GM18868 (cell line): Measurements from ENCODE around the gene GRIK4.

Source experiments
- ATAC-seq: cut with Tn5 transposase; IDR thresholded peaks from one replicate; pipeline ENCODE4 v1.9.1; 2021; ENCODE audit warnings: mild to moderate bottlenecking, moderate library complexity; ENCODE audit not compliant: unreplicated experiment

The GRIK4 gene

DNA sequence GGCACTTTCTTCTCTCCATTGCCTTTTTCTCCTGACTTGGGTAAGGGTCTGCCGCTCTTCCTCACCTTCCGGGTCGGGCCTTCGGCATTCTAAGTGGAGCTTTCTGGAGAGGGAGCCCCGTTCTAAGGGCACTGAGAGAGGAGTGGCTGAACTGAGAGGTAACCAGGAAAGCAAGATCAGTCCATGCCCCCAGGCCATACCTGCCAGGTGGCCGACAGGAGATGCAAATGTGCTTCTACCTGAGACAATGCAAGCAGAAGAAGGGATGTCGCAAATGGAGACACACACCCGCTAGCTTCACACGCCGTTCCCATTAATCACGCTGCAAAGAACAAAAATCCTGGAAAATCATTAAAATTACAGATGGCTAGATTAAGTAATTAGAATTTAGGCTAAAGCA lies 356.0 kb downstream of the GRIK4 start:
- no peak for ATAC-seq

DNA sequence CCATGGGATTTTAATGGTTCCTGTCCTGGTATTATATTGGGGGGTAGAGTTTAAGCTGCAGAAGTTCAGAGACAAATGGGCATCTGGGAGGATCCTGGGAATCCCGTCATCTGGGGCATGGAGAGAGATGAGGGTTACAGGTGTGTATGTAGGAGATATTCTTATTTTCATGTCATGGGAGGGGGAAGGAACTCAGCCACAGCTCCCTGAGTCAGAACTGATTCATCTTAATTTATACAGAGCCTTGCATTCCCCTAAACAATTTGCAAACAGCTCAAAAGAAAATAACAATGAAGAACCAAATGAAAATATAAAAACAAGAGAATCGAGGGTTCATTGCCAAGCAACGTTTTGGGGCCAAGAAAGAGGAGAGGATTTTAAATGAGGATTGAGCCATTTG lies 356.4 kb downstream of the GRIK4 start:
- ATAC-seq, result no peak

DNA sequence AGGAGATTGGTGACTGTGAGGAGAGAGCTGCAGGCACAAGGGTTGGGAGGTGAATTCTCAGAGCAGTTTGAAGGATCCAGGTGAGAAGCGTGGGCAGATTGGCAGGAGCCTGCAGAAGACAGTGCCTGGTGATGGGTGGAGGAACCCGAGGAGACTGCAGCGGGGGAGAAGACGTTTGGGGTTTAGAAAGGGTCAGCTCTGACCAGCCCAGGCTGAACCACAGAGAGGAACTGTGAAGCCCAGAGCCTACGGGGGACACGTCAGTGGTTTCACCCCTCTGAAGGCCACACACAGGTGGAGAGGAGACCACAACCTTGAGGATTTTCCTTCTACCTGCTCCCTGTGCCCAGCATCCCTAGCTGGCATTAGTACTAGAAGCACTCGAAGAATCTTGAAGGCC lies 357.5 kb downstream of the GRIK4 start:
- no peak for ATAC-seq

DNA sequence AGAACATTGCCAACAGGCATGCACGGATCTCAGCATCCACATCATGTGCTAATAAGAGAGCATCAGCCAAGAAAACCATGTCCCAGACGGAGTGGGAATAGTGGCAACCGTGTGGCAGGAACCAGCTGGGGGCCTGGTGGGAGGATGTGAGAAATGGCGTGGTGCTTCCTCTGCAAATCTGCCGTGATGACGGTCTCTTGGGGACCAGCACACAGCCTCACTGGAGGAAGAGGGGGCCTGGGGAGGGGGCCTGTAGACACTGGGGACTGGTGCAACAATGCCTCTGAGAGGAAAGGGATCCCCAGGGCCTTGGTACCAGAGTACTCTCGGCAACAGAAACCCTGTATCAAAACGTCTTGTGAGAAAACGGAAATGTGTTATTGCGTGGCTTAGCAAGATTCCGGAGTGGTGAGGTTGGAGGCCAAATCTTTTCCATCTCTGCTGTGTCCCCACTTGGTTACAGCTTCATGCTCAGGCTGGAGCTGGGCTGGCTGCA lies 358.0 kb downstream of the GRIK4 start:
- no peak for ATAC-seq

DNA sequence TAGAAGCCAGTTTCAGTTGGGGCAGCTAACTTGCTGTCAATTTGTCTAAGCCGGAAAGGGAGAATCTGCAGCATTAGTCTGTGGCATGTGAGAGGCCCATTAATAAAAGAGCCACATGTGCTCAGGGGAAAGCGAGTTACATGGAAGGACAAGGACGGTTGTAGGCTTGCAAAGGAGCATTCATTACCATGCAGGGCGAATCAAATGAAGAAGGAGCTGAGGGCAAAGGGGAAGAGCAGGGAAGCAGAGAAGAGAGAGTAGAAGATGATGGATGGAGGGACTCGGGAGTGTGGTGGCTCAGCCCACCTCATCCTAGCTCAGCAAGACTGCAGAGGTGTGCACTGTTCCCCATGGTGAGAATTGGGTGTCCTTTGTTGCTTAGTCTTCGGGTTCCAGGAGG lies 359.6 kb downstream of the GRIK4 start:
- ATAC-seq, result no peak

DNA sequence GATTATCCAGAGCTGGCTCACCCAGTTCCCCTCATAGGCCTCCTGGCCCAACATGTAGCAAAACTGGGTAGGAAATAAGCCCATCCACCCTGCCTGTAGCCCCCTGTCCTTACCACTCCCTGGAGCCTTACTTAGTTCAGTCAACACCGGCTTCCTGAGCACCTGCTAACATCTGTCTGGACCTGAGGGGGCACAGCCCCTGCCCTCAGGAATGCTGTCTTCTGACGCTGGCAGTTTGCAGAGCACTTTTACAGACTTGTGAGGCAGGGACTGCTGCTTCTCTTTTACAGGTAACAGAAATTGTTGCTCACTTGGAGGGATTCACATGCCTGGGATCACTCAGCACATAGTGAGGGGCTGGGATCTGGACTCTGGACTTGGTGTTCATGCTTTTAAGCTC lies 360.4 kb downstream of the GRIK4 start:
- ATAC-seq, result no peak

DNA sequence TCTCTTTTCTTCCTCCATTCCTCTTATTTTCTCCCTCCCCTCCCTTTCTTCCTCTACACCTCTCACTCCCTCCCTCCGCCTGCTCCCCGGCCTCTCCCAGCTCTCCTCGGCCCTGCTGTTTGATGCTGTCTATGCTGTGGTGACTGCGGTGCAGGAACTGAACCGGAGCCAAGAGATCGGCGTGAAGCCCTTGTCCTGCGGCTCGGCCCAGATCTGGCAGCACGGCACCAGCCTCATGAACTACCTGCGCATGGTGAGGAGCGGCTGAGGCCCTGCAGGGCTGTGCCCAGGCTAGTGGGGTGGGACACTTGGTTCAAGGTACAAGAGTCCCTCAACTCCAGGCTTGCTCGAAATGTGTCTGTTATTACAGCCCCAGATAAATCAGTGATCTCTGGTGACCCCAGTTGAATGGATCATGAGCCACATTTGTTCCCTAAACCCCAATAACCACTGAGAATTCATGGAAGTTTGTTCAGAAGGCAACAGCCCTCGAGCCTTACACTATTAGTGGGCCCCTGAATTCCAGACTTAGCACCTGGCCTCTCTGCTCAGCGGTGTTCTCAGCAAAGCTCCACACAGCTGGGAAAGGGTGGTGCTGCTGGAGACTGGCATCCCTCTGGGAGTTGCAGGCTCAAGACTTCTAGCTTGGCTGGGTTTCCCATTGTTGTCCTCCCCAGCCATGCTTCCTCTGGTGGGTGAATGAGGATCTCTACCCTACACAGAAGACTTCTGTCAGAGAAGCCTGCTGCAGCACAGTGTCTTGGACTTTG lies 362.6 kb downstream of the GRIK4 start:
- no peak for ATAC-seq

DNA sequence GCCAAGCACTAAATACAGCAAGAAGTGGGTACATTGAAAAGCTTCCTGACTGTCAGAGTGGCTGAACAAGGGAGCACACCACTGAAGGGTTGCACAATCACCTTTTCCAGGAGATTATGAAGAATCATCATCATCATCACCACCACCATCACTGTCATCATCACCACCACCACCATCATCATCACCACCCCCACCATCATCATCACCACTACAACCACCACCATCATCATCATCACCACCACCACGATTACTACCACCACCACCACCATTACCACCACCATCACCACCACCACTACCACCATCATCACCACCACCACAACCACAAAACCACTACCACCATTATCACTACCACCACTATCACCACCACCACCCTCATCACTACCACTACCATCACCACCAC lies 364.4 kb downstream of the GRIK4 start:
- ATAC-seq, result no peak

DNA sequence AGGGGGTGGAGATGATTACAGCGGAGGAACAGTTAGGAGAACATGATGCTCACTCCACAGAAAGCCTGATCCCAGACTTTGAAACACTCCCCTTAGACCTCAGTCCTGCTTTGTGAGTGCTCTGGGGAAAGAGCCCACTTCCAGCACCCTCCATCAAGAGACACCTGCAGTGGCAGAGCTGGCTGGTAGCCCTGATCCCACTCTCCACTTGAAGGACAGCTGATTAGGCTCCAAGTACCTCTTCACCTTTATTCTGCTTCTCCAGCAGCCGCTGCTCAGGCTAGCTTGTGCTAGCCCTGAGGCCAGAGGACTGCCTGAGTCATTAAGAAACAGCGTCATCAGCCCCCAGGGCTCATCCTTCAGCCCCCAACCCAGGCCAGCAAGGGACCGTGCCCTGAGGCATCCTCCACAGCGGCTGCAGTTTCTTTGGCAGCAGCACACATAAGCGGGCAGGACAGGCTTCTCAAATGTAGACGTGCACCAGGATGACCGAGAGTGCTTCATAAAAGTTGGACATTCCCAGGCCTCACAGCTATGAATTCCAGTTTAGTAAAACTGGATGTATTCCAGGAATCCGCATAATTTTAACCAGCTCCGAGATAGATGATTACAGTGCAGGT lies 366.3 kb downstream of the GRIK4 start:
- ATAC-seq, result no peak

DNA sequence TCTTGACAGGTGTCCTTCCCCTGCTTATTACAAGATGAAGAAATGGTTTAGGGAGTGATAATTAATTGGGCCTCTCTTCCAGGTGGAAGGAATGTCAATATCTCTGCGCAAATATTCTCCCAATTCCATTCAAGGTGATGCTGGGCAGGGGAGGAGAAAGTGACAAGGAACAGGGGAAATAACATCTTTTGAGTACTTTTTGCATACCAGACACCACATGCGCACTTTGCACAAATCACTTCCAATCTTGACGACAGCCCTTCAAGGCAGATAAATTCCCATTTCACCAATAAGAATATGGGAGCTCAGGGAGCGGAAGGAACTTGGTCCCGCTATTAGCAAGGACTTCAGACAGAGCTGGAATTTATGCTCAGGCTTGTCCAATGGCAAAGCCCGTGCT lies 367.2 kb downstream of the GRIK4 start:
- no peak for ATAC-seq

DNA sequence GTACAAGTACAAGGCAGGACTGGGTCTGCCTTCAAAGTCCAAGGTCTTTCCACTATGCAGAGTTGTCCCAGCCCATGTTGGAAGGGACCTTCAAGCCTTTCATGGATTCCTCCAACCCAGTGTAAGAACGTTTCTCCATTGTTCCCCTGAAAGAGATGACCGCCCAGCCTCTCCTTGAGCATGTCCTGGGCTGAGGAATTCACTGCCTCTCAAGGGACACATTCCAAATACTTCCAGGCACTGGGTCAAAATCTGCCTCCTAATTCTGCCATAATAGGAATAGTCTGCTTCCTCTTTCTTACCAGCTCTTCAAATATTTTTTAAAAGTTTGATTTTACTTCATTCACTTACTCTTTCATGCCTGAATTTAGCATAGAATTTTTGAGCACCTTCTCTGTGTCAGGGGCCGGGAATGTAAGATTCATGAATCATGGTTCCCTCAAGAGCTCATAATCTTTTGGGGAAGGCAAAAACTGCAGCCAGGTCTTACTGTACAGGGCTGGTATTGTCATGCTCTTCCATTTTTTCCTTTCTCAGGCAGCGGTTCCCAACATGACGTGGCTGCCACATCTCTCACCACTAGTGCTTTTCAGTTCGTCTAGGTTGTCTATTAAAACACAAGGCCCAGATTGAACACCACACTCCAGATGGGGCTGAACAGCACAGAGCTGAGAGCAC lies 369.1 kb downstream of the GRIK4 start:
- no peak for ATAC-seq

DNA sequence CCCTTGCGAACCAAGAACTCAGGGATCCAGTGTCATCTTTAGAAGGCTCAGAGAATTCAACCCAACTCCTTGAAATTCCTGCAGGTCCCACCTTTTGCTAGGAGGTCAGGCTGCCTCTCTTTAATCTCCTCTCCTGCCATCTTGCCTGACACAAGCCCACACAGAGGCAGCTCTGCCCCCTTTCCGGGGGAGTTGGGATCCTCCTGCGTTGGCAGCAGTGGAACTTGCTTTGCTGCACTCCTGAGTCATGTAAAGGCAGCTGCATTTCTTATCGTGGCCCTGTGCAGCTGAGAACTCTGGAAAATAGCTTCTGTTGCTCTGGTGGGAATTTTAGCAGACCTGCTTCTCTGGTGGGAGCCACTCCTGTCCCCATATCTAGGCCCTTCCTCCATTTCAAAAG lies 370.0 kb downstream of the GRIK4 start:
- no peak for ATAC-seq

DNA sequence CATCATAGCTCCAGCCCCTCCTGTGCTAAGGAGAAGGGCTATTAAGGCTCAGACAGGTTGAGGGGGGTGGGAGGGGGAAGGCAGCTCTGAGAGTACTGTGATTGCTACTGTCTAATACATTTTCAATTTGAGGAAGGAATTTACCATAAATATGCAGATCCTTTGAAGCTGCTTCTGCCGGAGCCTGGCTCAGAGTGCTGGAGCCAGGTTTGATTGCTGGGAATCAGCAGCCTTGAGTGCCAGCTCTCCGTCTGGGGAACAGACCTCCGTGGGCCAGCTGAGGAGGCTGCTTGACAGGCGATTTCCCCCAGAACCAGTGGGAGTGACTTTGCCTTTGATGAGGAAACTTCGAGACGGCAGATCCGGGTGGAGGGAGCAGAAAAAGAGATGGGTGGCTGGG lies 370.6 kb downstream of the GRIK4 start:
- ATAC-seq, result no peak

DNA sequence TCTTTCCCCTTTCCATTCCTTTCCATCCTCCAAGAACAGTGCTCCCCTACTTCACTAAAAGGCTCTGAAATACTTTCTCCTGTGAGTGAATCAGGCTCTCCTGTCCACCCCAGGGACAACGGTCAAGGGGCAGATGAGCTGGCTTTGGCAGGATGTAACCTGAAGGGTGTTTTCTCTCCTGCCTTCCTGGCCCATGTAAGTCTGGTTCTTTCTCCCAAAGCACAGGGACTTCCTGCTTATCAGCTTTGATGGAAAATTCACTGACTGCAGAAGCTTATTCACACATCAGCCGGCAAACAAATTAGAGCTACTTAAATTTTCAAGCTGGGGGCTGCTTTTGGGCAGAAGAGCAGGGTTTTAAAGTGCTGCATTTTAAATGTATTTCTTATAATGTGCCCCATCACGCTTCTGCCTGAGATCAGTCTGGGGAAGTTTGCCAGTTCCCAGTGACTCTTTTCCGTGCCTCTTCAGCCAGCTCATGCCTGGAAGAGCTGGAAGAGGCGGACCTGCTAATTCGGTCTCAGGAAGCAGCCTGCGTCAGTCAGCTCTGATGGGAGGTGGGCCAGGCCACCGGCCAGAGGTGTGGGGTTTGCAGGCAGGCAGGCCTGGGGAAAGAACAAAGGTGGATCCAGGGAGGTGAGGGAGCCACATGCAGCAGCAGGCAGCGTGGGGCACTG lies 372.0 kb downstream of the GRIK4 start:
- no peak for ATAC-seq

DNA sequence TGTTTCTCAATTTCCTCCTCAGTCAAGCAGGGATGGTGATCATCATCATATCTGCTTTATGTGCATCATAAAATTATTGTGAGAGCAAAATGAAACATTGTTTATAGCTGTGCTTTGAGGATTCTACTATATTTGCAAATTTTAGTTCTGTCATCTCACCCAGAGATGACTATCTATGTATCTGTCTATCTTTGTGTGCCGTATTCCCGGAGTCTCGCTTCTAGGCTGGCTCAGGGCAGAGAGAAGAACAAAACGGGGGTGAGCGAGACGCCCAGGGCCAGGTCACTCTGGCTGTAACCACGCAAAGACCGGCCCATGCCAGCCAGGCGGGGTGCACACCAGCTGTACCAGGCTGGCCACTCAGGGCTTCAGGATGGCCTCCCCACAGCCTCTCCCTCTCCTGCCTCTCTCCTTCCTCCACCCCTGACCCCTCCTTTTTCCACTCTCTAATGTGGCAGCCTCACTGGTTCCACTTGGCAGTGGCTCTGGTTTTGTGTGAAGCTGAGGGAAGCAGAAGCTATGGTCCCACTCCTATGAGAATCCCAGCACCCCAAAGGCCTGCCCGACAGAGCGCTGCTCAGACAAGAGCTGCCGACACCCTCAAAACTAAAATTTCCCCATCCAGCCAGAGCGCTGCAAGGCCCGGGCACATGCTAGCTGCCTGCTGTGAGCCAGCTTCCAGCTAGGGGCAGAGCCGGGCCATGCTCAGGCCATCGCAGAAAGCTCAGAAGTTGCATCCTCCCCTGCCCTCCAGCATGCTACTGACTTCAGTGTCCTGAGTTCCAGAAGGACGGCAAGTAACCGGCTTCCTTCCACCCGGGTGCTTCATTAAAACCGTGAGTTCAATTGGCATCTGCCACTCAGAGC lies 372.8 kb downstream of the GRIK4 start:
- ATAC-seq, result no peak

DNA sequence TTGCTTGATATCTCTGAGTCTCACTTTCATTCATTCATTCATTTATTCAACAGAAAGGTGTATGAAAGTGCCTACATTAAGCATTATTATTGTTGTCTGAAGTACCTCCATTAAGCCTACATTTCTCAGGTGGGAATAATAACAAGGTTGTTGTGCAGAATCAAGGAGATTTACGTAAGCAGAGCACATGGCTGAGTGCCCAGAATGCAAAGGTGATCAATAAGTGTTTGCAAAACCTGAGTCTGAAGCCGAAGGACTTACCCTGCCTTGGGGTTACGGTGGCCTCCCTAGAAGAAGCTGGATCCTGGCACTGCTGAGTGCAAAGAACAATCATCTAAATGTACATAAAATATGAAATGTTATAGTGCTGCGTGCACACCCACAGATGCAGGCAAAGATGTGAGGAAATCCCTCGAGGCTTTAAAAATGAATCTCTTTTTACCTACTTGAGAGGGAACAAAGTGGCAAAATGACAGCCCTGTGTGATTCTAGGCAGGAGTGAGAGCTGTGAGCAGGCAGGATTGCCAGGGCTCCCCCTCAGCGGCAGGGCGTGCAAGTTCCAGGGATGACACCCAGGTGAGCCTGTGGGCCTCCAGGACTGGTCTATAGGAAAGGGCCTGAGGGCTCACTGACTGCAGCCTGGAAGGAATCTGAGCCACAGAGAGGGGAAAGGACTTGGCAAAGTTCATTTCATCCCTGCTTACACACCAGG lies 379.2 kb downstream of the GRIK4 start:
- no peak for ATAC-seq

DNA sequence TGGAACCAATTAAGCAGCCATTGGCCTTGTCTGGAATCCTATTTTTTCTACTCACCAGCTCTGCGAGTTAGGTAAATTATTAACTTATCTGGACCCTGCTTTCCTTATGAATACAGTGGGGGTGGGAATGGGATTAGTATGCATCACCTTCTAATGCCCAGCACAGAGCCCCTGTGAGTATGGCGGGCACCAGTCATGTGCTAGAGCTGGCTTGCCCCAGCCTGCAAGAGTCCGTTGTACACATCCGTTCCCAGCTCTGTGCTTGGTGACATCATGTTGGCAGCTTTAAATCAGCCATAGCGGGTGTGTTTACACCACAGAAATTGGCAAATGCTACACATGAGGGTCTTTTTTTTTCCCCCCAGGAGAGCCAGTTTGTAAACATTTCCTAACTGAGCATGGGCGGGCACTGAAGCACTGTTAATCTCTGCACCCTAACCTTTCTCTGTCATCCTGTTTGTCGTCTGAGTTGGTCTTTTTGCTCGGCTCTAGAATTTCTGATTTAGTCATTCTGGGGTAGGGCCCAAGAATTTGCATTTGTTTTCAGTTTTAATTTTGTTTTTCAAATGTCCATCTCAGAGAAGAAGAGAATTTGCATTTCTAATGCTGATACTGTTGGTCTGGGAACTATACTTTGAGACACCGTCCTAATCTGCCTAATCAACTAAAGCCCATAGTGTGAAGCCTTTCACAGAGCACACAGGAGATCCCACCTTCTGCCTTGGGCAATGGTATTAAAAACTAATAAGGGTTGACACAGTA lies 382.1 kb downstream of the GRIK4 start:
- no peak for ATAC-seq

DNA sequence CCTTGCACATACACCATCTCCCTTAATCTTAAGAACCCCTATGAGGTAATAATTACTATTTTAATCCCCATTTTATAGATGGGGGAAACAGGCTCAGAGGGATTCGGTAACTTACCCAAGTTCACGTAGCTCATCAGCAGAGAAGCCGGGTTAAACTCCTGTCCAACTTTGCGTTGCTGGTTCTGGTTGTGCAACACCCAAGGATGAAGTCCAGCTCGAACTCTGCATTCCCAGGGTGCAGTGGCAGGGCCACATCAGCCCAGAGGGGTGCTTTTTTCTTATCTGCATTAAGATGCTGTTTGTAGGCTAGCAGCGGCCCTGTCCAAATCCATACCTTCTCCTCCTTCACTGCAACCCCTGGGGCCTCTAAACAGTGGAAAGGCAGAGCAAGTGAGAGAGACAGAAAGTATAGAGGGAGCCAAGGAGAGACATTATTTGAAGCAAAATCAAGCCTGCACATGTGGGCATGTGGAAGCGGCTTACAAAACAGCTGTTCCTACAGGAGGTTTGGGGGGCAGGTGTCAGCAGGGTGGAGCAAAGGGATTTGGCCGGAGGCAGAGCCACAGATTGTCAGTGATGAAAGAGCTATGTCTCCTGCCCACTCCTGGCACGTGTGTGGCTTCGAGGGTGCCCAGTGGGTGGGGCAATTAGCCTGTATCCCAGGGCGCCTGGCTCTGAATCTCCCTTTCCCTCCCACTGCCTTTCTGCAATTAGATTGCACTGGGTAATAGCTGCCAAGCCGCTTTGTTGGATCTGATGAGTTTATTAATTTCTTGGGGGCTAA lies 382.8 kb downstream of the GRIK4 start:
- ATAC-seq, result no peak
